Medulla oblongata (tissue), 1 donor: Measurements from ENCODE around the gene CALCOCO1.
"Not testable (repeated sequence)": the region's sequence is repeated elsewhere in the genome, so short reads cannot be mapped to it uniquely, and the experiment has no call there.

Experiments
- DNase-seq: peaks from one replicate; pipeline ENCODE4 v3.0.0-alpha.2; 2015; ENCODE audit errors: extremely low spot score

CALCOCO1 gene, protein sequence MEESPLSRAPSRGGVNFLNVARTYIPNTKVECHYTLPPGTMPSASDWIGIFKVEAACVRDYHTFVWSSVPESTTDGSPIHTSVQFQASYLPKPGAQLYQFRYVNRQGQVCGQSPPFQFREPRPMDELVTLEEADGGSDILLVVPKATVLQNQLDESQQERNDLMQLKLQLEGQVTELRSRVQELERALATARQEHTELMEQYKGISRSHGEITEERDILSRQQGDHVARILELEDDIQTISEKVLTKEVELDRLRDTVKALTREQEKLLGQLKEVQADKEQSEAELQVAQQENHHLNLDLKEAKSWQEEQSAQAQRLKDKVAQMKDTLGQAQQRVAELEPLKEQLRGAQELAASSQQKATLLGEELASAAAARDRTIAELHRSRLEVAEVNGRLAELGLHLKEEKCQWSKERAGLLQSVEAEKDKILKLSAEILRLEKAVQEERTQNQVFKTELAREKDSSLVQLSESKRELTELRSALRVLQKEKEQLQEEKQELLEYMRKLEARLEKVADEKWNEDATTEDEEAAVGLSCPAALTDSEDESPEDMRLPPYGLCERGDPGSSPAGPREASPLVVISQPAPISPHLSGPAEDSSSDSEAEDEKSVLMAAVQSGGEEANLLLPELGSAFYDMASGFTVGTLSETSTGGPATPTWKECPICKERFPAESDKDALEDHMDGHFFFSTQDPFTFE

DNA sequence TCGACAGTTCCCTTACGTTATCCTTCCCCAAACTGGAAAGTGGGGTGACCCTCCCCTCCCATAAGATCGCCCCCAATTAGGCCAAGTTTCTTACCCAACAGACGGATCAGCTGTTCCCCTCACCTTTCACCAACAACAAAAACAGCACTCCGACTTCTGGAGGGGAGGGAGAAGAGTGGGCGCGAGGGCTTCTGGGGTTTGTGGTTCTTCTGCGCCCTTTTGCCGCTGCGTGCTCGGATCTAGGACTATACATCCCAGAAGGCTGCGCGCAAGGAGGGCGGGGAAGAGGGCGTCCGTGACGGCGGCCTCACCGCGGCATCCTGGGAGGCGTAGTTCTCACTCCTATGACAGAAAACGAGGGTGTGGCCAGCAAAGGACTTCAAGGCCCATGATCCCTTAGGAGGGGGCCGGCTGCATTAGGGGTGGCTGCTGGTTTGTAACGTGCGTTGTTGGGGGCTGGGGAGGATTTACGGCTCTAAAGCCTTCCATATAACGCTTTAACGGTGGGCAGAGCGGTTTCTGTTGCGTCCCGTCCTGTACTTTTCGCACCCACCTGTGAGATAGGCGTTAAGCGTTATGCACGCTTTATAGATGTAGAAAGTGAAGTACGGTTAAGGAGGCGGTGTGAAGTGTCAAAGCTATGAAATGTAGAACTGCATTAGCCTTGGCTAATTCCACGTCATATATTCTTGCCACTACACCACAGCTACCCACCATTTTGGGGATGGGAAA is at the start of gene CALCOCO1:
CALCOCO1 (minus strand) TSS at position 143 of the 732 bp plus-strand sequence. CDS start 2,210 bp downstream, outside the sequence.
- peak; percentile 99 for DNase-seq

DNA sequence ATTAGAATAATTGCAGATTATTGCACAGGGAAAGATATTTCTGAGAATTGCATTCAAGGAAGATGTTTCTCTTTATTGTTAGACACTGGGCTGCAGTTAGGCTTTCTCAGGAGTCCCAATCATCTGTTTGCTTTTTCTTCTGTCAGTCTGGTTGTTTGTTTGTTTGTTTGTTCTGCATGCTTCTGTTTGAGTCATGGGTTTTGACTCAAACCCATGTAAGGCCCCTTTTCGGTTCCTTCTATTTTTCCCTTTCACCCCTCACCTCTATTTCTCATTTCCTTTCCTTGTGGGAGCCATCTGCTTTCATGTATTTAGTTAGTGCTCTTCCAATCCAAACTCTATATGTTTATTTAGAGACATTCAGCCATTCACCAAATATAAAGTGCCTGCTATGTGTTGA is 49.6 kb upstream of the CALCOCO1 start:
- no peak for DNase-seq

DNA sequence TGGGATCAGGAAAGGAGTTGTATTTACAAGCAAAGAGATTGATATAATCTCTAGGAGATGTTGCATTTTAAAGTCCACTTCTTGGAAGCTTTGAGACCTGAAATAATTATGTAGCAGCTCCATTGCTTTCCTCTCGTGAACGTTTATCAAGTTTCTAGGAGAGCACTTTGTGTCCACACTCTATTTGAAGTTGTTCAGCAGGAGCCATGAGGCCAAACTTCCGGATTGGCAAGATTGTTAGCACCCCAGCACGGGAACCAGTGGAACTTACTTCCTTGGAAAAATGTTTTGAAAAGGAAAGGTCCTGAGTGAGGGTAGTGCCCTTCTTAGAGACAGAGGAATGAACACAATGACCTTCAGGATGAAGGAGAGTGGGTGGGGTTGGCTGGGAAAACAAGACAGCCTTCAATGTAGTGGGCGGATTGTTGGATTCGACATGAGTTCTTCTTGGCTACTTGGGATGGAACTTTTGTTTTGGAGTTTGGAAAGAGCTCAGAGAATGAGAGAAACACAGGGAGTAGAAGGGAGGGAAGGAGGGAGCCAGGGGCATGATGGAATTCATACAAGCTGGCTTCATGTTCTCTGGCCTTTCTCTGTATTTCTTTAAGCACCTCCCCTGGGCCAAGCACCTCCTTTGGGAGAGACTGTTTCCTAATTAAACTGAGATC is 48.4 kb upstream of the CALCOCO1 start:
- DNase-seq = no peak

DNA sequence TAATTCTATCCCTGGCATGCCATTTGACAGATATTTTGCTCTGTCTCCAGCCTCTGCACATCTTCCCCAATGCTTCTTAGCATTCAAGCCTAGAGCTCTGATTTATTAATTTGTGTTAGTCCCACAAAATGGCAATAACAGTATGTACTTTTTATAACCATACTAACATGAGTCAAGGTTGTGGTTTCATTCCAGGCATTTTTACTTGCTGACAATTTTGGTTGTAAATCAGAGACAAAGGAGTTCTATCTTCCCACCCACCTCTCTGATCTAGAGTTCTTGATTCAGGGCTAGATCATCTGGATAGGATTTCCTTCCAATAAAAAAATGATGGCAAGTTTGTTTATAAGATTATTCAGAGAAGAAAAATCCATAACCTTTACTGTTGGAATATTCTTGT is 43.0 kb upstream of the CALCOCO1 start:
- DNase-seq = no peak

DNA sequence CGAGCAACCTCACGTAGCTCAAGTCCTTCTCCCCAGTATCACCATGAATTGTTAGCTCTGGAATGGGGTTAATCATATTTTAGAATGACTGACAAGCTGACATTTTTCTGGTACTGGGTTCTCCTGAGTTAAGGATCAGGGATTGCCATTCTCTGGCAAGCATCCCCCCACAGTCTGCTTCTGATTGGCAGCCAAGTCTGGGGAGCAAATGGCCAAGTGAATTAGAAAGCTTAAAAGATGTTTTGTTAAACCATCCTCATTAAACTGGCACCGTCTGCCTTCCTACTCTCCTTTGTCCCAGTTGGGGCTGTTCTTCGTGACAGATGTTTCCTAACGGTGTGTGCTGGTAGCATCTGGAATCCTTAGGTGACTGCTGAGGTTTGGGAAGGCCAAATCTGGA is 41.7 kb upstream of the CALCOCO1 start:
- no peak for DNase-seq

DNA sequence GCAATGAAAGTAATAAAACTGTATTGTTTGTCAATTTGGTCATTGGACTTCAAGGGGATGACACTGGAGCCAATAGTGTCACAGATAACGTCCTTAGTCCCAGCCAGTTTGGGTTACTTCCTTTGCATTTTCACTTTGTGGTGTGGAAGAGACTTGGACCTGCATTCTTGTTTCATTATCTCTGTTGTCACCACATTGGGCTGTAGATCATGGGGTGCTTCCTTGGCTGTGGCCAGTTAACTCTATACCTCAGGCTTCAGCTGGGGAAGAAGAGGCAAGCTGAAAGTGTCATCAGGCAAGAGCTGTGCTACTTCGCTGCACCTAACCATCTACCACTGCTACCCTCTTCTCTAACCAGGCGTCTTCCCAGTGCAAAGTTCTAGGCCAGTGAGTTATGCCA is 39.6 kb upstream of the CALCOCO1 start:
- DNase-seq = no peak

DNA sequence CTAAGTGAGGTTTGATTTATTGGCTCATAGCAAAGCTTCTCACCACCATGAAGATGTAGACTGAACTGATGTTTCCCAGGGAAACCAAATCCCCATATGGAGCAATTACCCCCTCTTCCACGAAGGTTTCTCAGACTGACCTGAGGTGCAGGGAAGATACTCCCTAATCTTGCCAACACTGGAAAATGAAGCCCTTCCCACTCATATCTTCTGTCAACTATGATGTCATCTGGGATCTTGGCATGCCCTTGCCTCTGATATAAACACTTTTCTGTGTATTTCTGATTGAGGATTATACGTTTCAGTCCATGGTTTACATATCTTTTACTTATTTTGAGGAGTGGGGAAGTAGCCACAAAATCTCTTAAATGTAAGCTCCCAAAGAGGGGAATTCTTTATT is 38.6 kb upstream of the CALCOCO1 start:
- DNase-seq = no peak

DNA sequence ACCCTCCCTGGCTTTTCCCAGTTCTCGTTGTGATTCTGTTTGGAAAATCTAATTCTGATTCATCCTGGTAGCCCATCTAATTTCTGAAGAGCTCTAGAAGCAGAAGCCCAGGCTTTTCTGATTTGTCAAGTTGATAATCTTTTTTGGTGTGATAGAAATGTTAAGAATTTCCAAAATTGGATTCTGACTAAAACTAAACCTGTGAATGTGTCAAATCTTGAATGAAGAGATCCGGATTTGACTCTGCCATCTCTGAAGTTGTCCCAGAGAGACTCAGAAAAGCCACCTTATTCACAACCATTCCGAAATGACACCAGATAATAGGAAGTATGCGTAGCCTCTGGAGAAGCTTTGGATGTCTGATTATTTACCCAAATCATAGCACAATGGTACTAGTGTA is 37.4 kb upstream of the CALCOCO1 start:
- no peak for DNase-seq

DNA sequence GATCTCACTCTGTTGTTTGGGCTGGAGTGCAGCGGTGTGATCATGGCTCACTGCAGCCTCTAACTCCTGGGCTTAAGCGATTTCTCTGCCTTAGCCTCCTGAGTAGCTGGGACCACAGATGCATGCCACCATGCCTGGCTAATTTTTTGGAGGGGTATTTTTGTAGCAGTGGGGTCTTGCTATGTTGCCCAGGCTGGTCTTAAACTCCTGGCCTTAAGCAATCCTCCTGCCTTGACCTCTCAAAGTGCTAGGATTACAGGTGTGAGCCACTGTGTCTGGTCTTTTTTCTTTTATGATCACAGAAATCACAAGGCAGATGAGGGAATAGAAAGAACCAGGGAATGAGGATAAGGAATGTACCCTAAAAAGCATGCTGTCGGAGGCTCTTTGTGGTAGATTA is 35.5 kb upstream of the CALCOCO1 start:
- not testable (repeated sequence) for DNase-seq

DNA sequence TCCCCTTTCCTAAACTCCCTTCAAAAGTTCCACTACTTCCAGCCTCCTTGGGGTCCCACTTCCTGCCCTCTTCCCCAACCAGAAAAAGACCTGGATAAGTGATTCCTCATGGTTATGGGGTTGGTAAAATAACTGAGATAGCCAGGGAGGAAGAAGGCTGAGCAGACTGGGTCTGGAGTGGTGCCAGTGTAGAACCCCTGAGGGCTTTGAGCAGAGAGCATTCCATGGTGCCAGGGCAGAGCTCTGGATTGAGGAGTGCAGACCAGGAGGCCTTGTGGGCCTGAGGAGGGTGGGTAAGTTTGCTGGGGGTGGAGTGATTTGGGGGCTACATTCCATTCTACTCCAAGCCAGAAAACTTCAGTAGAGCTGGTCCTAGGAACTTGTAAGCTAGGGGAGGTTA is 34.1 kb upstream of the CALCOCO1 start:
- no peak for DNase-seq

DNA sequence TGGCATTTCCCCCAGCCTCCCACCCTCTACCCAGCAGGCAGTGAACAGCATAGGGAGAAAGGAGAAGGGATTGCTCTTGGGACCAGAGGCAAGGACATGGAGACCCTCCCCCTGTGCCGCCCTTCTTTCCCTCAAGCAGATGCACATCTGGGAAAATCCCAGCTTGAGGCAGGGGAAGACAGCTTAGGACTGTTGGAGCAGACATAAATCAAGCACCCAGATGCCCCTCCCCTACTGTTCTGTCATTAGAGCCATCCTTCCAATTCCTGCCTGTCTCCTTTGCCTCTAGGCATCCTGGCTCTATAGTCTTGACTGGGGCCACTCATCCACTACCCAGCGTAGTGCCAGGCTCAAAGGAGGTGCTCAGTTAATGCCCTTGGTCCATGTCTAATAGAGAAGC is 32.0 kb upstream of the CALCOCO1 start:
- no peak for DNase-seq

DNA sequence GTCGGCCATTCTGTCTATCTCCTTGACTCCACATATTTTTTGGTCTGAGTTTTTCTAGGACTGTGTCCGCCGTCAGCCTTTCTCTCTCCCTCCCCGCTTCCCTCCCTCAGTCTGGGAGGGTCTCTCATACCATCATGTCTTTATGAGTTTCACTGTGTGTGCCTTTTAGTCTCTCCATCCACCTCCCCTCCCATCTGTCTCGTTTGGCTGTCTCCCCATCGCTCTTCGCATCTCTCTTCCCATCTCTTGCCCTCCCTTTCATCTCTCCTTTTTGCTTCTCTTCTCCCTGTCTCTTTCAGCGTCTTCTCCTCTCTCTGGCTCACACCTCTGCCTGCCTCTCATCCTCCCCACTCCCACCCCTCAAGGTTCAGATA is 31.5 kb upstream of the CALCOCO1 start:
- DNase-seq = no peak

DNA sequence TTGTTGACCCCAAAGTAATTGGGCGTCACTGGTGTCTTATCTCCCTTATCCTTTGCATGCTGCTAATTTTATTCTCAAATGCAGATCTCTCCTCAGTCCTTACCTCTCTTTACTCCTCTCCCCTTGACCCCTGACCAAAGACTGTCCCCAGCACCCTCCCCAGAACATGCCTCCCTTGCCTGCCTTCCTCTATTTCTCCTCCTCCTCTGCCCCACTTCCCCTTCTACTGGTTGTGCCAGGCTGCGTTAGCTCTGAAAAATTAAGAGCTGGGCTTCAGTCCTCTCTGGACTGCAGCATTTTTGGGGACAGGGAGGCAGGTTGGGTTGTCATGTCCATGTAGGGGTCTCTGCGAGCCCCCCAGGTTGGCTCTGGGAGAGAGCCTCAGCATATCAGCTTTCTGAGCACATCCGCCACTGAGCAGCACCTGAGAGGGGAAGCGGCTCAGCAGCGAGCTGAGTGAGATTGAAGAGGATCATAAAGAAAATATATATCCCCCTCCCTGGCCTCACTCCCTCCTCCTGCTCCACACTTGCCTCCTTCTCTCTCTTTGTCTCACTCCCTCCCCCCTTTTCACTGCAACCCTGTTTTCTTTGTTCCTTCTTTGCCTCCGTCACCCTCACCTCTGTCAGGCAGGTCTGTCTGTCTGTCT is 31.0 kb upstream of the CALCOCO1 start:
- DNase-seq = no peak

DNA sequence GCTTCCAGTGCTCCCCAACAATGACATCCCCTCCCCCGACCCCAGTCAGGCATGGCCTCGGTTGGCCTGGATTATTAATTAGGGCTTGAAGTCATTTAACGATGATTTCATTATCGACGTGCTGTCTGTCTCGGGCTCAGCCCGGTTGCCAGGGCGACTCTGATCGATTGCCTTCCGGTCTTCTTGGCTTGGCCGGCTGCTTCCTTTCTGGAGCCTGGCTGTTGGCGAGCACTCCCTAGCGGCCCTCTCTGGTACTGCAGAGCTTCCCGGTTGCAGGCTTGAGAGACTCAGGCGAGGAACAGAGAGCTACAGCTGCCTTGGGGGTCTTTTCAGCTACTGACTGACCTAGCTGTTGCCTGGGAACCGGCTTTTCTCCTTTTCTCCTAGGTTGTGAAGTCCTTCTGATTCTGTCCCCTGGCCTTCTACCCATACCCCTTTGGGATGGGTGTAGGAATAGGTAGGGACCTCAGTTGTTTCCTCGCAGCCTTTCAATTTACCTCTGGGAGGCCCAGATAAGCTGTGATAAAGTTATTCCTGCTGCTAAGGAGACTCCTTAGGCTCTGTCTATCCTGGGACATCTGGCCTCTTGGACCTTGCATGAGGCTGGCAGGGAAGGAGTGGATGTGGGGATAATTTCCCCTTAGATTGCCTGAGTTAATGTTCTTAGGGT is 30.0 kb upstream of the CALCOCO1 start:
- DNase-seq = peak; percentile 83

DNA sequence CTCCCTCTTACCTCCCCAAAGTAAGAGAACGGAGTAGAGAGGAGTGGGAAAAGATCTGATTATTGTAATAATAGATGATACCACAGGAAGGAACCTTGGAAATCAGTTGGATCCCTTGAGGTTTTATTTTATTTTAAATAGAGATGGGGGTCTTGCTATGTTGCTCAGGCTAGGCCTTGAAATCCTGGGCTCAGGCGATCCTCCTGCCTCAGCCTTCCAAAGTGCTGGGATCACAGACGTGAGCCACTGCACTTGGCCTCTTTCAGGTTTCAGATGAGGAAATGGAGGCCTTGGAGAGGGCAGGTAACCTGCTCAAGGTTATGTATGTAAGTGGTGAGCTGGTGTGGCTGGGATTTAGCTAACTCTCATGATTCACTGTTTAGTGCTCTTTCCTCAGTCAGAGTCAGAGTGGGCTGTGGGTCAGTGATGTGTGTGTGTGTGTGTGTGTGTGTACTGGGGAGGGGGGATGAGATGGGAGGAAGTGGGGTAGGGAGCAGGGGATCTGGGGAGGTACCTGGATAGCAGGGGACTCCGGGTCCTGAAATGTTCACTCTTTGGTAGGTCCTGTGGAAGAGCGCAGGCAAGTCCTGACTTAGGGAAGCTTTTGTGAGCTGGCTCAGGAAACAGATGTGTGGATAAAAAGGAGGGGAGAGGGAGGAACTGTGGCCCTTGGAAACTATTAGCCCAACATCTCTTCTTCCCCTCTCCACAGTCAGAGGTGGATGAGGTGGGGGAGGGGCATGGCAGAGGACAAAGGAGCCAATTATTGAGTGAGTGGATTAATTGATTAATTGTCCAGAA is 29.2 kb upstream of the CALCOCO1 start:
- DNase-seq = no peak

DNA sequence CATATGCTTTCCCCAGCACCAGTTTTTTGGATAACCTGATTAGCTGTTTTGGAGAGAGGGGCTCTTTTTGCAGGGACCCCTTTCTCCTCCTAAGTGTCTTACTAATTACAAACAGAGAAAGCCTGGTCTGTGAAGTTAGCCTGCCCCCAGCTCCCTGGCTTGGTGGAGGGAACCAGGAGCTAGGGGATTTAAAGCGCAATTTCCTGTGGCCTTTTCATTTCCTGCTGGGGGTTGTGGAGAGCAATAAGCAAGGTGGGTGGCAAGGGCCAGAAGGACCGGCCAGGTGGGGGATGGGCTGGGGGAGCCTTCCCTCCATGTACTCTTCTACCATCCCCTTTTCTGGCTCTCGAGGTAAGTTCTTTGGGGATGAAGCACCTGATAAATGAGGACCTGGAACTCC is 28.6 kb upstream of the CALCOCO1 start:
- no peak for DNase-seq

DNA sequence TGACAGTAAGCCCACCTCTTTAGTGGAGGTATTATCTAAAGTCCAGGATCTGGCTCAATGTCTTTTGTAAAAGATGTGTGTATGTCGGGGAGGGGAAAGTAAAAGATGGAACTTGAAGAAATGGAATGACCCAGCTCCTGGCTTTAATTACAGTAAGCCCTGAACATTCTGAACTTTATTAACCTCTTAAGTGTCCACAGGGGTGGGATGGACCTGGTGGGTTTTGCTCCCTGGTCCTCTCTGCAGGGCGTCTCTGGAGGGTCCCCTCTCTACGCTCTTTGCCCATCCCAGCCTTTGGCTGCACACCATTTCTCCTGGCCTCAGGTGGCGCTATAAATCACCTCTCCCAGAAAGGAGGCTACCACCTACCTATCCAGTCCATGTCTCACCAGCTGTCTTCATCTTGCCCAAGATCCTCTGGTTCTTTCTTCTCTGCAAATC is 28.2 kb upstream of the CALCOCO1 start:
- DNase-seq = no peak

DNA sequence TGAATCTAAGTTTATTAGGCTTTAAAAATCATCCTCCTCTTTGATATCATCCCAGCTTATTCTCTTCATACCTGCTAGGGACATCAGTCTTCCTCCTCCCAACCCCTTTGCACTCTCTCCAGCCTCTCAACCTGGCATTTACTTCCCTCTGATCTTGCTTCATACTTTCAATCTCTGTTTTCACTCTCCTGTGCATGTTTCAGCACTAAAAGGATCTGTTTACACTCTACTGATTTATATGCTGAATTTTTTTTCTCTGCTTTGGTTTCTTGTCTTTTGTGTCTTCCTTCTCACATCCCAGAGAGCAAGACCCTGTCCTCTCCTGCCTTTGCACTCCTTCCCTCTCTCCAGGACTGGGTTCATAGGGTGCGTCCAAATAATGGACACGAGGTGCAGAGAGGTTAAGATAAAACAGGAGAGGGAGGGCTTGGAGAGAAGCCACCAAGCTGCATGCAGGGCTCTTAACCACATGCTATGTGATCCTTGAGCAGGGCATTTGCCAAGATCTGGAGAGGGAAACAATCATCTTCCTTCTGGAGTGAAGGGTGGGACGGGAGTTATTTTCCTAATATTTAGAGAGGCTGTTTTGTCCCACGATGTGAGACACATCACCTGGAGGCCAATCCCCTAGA is 27.5 kb upstream of the CALCOCO1 start:
- no peak for DNase-seq

DNA sequence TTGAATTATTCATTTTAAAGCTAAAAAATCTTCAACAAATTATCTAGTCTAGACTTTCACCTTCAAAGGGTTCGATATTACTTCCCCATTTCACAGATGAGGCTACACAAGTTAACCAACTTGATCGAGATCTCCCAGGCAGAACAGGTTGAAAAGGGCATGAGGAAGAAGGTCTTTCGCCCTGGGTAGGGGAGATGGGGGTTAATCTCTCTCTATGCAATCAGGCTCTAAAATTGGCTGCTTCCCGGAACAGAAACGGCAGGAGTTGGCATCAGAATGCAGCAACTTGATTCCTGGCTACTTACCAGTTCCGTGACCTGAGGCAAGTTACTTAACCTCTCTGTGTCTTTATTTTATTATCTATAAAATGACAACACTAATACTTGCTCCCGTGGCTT is 26.9 kb upstream of the CALCOCO1 start:
- DNase-seq = no peak

DNA sequence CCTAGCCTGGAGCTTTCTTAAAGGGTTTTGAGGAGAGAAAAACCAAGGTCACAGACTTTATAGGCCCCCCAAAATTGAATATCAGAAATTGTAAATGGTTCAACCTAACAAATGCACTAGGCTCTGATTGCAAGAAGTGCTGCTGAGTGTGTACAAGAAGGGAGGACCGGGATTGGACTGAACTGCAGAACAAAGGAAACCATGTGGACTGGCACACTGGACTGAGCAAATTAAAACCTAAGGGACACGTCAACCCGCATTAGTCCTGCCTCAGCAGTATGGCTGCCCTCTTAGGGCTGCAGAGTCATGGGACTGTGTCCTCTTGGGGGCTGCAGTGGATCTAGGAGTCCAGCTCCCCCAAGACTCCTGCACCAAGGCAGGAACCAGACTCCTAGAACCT is 25.4 kb upstream of the CALCOCO1 start:
- DNase-seq = no peak
